ENCODE results near the gene LRMDA.

DNA sequence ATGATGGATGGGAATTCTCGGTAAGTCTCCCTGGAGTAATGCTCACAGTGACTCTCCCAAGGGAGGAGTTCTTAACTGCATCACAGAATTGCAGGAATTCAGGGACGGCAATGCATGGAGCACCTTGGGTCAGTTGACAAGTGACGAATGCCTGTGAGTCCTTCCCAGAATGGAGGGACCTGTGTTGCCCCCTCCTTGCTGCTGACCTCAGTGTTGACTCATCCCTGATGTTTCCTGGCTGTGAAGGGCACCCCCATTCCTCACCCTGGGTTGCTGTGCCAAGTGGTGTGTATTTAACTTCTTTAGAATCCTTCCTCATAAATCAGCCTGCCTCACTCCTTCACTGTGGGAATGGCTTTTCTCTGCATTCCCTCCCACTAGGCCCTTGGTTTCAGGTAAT, 98.9 kb downstream of the LRMDA start:
- TF ChIP-seq SREBF1 (IDR thresholded peaks at IDR 0.05; ENCODE audit: low read length) (no peak), EZH2 (IDR thresholded peaks at IDR 0.05; ENCODE audit: borderline replicate concordance, control insufficient read depth, low read depth, low read length) (no peak), ZNF207 (IDR thresholded peaks at IDR 0.05; ENCODE audit: borderline replicate concordance) (no peak), BRCA1 (IDR thresholded peaks at IDR 0.05; ENCODE audit: low read depth, low read length) (no peak), POLR2AphosphoS5 (IDR thresholded peaks at IDR 0.05; ENCODE audit: low read length) (no peak), MTA2 (IDR thresholded peaks at IDR 0.05; ENCODE audit: low read depth) (no peak), ZZZ3 (IDR thresholded peaks at IDR 0.05; ENCODE audit: control insufficient read depth, insufficient read length, low read depth) (no peak), NR2C2 (IDR thresholded peaks at IDR 0.05; ENCODE audit: borderline replicate concordance, control insufficient read depth, insufficient read length, low read depth) (no peak), POLR2A (IDR thresholded peaks at IDR 0.05; ENCODE audit: low read depth, low read length) (no peak)
- TF ChIP-seq, protein P1, sequence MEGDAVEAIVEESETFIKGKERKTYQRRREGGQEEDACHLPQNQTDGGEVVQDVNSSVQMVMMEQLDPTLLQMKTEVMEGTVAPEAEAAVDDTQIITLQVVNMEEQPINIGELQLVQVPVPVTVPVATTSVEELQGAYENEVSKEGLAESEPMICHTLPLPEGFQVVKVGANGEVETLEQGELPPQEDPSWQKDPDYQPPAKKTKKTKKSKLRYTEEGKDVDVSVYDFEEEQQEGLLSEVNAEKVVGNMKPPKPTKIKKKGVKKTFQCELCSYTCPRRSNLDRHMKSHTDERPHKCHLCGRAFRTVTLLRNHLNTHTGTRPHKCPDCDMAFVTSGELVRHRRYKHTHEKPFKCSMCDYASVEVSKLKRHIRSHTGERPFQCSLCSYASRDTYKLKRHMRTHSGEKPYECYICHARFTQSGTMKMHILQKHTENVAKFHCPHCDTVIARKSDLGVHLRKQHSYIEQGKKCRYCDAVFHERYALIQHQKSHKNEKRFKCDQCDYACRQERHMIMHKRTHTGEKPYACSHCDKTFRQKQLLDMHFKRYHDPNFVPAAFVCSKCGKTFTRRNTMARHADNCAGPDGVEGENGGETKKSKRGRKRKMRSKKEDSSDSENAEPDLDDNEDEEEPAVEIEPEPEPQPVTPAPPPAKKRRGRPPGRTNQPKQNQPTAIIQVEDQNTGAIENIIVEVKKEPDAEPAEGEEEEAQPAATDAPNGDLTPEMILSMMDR (IDR thresholded peaks at IDR 0.05 in 2 of 3, conservative IDR thresholded peaks at IDR 0.05 in 1 of 3; ENCODE audit: control insufficient read depth in 2 of 3, extremely low read depth in 1 of 3, insufficient read depth in 1 of 3, low read depth in 3 of 3, low read length in 3 of 3): no peak
- TF ChIP-seq, protein P2, sequence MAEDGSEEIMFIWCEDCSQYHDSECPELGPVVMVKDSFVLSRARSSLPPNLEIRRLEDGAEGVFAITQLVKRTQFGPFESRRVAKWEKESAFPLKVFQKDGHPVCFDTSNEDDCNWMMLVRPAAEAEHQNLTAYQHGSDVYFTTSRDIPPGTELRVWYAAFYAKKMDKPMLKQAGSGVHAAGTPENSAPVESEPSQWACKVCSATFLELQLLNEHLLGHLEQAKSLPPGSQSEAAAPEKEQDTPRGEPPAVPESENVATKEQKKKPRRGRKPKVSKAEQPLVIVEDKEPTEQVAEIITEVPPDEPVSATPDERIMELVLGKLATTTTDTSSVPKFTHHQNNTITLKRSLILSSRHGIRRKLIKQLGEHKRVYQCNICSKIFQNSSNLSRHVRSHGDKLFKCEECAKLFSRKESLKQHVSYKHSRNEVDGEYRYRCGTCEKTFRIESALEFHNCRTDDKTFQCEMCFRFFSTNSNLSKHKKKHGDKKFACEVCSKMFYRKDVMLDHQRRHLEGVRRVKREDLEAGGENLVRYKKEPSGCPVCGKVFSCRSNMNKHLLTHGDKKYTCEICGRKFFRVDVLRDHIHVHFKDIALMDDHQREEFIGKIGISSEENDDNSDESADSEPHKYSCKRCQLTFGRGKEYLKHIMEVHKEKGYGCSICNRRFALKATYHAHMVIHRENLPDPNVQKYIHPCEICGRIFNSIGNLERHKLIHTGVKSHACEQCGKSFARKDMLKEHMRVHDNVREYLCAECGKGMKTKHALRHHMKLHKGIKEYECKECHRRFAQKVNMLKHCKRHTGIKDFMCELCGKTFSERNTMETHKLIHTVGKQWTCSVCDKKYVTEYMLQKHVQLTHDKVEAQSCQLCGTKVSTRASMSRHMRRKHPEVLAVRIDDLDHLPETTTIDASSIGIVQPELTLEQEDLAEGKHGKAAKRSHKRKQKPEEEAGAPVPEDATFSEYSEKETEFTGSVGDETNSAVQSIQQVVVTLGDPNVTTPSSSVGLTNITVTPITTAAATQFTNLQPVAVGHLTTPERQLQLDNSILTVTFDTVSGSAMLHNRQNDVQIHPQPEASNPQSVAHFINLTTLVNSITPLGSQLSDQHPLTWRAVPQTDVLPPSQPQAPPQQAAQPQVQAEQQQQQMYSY (CRISPR knock-in tag; IDR thresholded peaks at IDR 0.05): no peak
- TF ChIP-seq, protein P3, sequence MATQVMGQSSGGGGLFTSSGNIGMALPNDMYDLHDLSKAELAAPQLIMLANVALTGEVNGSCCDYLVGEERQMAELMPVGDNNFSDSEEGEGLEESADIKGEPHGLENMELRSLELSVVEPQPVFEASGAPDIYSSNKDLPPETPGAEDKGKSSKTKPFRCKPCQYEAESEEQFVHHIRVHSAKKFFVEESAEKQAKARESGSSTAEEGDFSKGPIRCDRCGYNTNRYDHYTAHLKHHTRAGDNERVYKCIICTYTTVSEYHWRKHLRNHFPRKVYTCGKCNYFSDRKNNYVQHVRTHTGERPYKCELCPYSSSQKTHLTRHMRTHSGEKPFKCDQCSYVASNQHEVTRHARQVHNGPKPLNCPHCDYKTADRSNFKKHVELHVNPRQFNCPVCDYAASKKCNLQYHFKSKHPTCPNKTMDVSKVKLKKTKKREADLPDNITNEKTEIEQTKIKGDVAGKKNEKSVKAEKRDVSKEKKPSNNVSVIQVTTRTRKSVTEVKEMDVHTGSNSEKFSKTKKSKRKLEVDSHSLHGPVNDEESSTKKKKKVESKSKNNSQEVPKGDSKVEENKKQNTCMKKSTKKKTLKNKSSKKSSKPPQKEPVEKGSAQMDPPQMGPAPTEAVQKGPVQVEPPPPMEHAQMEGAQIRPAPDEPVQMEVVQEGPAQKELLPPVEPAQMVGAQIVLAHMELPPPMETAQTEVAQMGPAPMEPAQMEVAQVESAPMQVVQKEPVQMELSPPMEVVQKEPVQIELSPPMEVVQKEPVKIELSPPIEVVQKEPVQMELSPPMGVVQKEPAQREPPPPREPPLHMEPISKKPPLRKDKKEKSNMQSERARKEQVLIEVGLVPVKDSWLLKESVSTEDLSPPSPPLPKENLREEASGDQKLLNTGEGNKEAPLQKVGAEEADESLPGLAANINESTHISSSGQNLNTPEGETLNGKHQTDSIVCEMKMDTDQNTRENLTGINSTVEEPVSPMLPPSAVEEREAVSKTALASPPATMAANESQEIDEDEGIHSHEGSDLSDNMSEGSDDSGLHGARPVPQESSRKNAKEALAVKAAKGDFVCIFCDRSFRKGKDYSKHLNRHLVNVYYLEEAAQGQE (IDR thresholded peaks at IDR 0.05; ENCODE audit: low read depth, low read length): no peak

Data from GM12878 (cell line).